Activated T-cell treated with anti-CD3 and anti-CD28 coated beads, Interleukin-2, amount 50 U/mL, for 24 hours (primary cell): ENCODE measurements around the gene SOD2.
"Not testable (repeated sequence)": the region's sequence is repeated elsewhere in the genome, so short reads cannot be mapped to it uniquely, and the experiment has no call there.

Experiments
- DNase-seq: peaks from one replicate; pipeline ENCODE4 v3.0.0-alpha.2; 2020
- H3K27ac Mint-ChIP-seq: 2 replicates; pipeline ENCODE4 v1.8.0; 2020; ENCODE audit warnings: mild to moderate bottlenecking, mixed read lengths
- H3K27me3 Mint-ChIP-seq: 2 replicates; pipeline ENCODE4 v1.8.0; 2020; ENCODE audit warnings: mixed read lengths
- H3K36me3 Mint-ChIP-seq: 2 replicates; pipeline ENCODE4 v1.8.0; 2020; ENCODE audit warnings: low read depth, mixed read lengths
- H3K4me1 Mint-ChIP-seq: 2 replicates; pipeline ENCODE4 v1.8.0; 2020; ENCODE audit warnings: low read depth, mixed read lengths
- H3K4me3 Mint-ChIP-seq: 2 replicates; pipeline ENCODE4 v1.8.0; 2020; ENCODE audit warnings: mild to moderate bottlenecking, moderate library complexity, mixed read lengths
- H3K9me3 Mint-ChIP-seq: 2 replicates; pipeline ENCODE4 v1.8.0; 2020; ENCODE audit warnings: mixed read lengths

Gene SOD2

GRCh38 chr6:159724778-159725177 is 31.7 kb upstream of the SOD2 start:
- H3K9me3 Mint-ChIP-seq, result peaks cover 3% of the 10 kb centered on the region
- no peak overlapping the region for H3K27ac Mint-ChIP-seq
- peaks cover 37% of the 10 kb centered on the region for H3K4me1 Mint-ChIP-seq
- peak overlapping the region; percentile 20 for H3K4me3 Mint-ChIP-seq
- DNase-seq, result no peak
- H3K36me3 Mint-ChIP-seq, result peaks cover 58% of the 10 kb centered on the region
- no peaks in the 10 kb centered on the region for H3K27me3 Mint-ChIP-seq

GRCh38 chr6:159723259-159723658 is 30.2 kb upstream of the SOD2 start:
- Mint-ChIP-seq H3K4me3 (no peak overlapping the region), H3K36me3 (peaks cover 43% of the 10 kb centered on the region)

GRCh38 chr6:159722655-159723054 is 29.6 kb upstream of the SOD2 start:
- no peak for DNase-seq
- peaks cover 38% of the 10 kb centered on the region for H3K36me3 Mint-ChIP-seq
- H3K9me3 Mint-ChIP-seq, result peaks cover 3% of the 10 kb centered on the region
- no peaks in the 10 kb centered on the region for H3K27me3 Mint-ChIP-seq
- H3K27ac Mint-ChIP-seq, result no peak overlapping the region
- no peak overlapping the region for H3K4me3 Mint-ChIP-seq
- peaks cover 27% of the 10 kb centered on the region for H3K4me1 Mint-ChIP-seq

More at GRCh38 chr6:159723259-159723658, 30.2 kb upstream of the SOD2 start:
- no peak for DNase-seq
- Mint-ChIP-seq H3K27ac (no peak overlapping the region), H3K27me3 (no peaks in the 10 kb centered on the region), H3K9me3 (peaks cover 3% of the 10 kb centered on the region), H3K4me1 (peaks cover 27% of the 10 kb centered on the region)

- DNase-seq, H3K27me3 Mint-ChIP-seq, H3K27ac Mint-ChIP-seq, H3K4me3 Mint-ChIP-seq, H3K9me3 Mint-ChIP-seq: not testable (repeated sequence)
- Mint-ChIP-seq H3K36me3 (peaks cover 37% of the 10 kb centered on the region), H3K4me1 (peaks cover 27% of the 10 kb centered on the region)
These were observed 28.9 kb upstream of the SOD2 start for GRCh38 chr6:159721981-159722380.

- Mint-ChIP-seq H3K4me1 (peaks cover 29% of the 10 kb centered on the region), H3K27me3 (no peaks in the 10 kb centered on the region), H3K36me3 (peaks cover 28% of the 10 kb centered on the region), H3K9me3 (peaks cover 3% of the 10 kb centered on the region), H3K27ac (no peak overlapping the region), H3K4me3 (no peak overlapping the region)
- no peak for DNase-seq
These were observed 27.7 kb upstream of the SOD2 start for GRCh38 chr6:159720708-159721107.

- no peaks in the 10 kb centered on the region for H3K27me3 Mint-ChIP-seq
- H3K4me1 Mint-ChIP-seq, result peaks cover 21% of the 10 kb centered on the region
- peaks cover 37% of the 10 kb centered on the region for H3K36me3 Mint-ChIP-seq
- H3K27ac Mint-ChIP-seq, result no peak overlapping the region
- peaks cover 3% of the 10 kb centered on the region for H3K9me3 Mint-ChIP-seq
- H3K4me3 Mint-ChIP-seq, result no peak overlapping the region
- no peak for DNase-seq
These were observed 26.2 kb upstream of the SOD2 start for GRCh38 chr6:159719287-159719686.

- H3K9me3 Mint-ChIP-seq, result peaks cover 3% of the 10 kb centered on the region
- no peak overlapping the region for H3K27ac Mint-ChIP-seq
- peaks cover 30% of the 10 kb centered on the region for H3K36me3 Mint-ChIP-seq
- no peak for DNase-seq
- peaks cover 19% of the 10 kb centered on the region for H3K4me1 Mint-ChIP-seq
- no peaks in the 10 kb centered on the region for H3K27me3 Mint-ChIP-seq
- no peak overlapping the region for H3K4me3 Mint-ChIP-seq
These were observed 25.6 kb upstream of the SOD2 start for GRCh38 chr6:159718634-159719033.

GRCh38 chr6:159716247-159717096 is 23.4 kb upstream of the SOD2 start:
- Mint-ChIP-seq H3K27me3 (no peaks in the 10 kb centered on the region), H3K36me3 (peaks cover 15% of the 10 kb centered on the region), H3K4me3 (no peak overlapping the region), H3K4me1 (peaks cover 14% of the 10 kb centered on the region), H3K27ac (no peak overlapping the region), H3K9me3 (no peaks in the 10 kb centered on the region)
- DNase-seq, result no peak

GRCh38 chr6:159715605-159716004 is 22.6 kb upstream of the SOD2 start:
- Mint-ChIP-seq H3K4me3 (no peak overlapping the region), H3K4me1 (peaks cover 14% of the 10 kb centered on the region), H3K27ac (no peak overlapping the region), H3K9me3 (no peaks in the 10 kb centered on the region), H3K27me3 (no peaks in the 10 kb centered on the region), H3K36me3 (peaks cover 15% of the 10 kb centered on the region)
- DNase-seq, result no peak

- Mint-ChIP-seq H3K27ac (no peak overlapping the region), H3K4me3 (no peak overlapping the region), H3K9me3 (no peaks in the 10 kb centered on the region), H3K27me3 (no peaks in the 10 kb centered on the region), H3K36me3 (peaks cover 13% of the 10 kb centered on the region), H3K4me1 (peaks cover 12% of the 10 kb centered on the region)
- no peak for DNase-seq
These were observed 22.1 kb upstream of the SOD2 start for GRCh38 chr6:159715166-159715565.

GRCh38 chr6:159714404-159714803 is 21.4 kb upstream of the SOD2 start:
- H3K27ac Mint-ChIP-seq, result no peak overlapping the region
- H3K9me3 Mint-ChIP-seq, result no peaks in the 10 kb centered on the region
- H3K4me3 Mint-ChIP-seq, result no peak overlapping the region
- peaks cover 11% of the 10 kb centered on the region for H3K4me1 Mint-ChIP-seq
- no peaks in the 10 kb centered on the region for H3K27me3 Mint-ChIP-seq
- DNase-seq, result no peak
- H3K36me3 Mint-ChIP-seq, result peaks cover 15% of the 10 kb centered on the region

GRCh38 chr6:159713984-159714383 is 20.9 kb upstream of the SOD2 start:
- H3K36me3 Mint-ChIP-seq, result peaks cover 15% of the 10 kb centered on the region
- no peaks in the 10 kb centered on the region for H3K27me3 Mint-ChIP-seq
- peaks cover 11% of the 10 kb centered on the region for H3K4me1 Mint-ChIP-seq
- no peak overlapping the region for H3K27ac Mint-ChIP-seq
- H3K9me3 Mint-ChIP-seq, result no peaks in the 10 kb centered on the region
- DNase-seq, result no peak
- H3K4me3 Mint-ChIP-seq, result no peak overlapping the region

GRCh38 chr6:159712389-159712788 is 19.3 kb upstream of the SOD2 start:
- not testable (repeated sequence) for DNase-seq, H3K27ac Mint-ChIP-seq, H3K9me3 Mint-ChIP-seq, H3K4me3 Mint-ChIP-seq, H3K27me3 Mint-ChIP-seq
- Mint-ChIP-seq H3K4me1 (peaks cover 11% of the 10 kb centered on the region), H3K36me3 (peaks cover 15% of the 10 kb centered on the region)

- H3K9me3 Mint-ChIP-seq, H3K27ac Mint-ChIP-seq, H3K4me3 Mint-ChIP-seq, DNase-seq, H3K27me3 Mint-ChIP-seq, H3K4me1 Mint-ChIP-seq: not testable (repeated sequence)
- H3K36me3 Mint-ChIP-seq, result peaks cover 12% of the 10 kb centered on the region
These were observed 17.6 kb upstream of the SOD2 start for GRCh38 chr6:159710603-159711002.

- DNase-seq, result no peak
- peaks cover 13% of the 10 kb centered on the region for H3K4me1 Mint-ChIP-seq
- peak overlapping the region; percentile 89 for H3K27ac Mint-ChIP-seq
- H3K36me3 Mint-ChIP-seq, result peaks cover 8% of the 10 kb centered on the region
- no peak overlapping the region for H3K4me3 Mint-ChIP-seq
- no peaks in the 10 kb centered on the region for H3K9me3 Mint-ChIP-seq
- H3K27me3 Mint-ChIP-seq, result no peaks in the 10 kb centered on the region
These were observed 8.5 kb upstream of the SOD2 start for GRCh38 chr6:159701413-159701999.
